Amniotic stem cell (primary cell): ENCODE data around the gene BCAR1.
"Not testable (repeated sequence)": the region's sequence is repeated elsewhere in the genome, so short reads cannot be mapped to it uniquely, and the experiment has no call there.

Experiments used
- DNase-seq: peaks from one replicate; lab custom pipeline; 2025; lab: John Stamatoyannopoulos, UW

BCAR1 gene

GRCh38 chr16:75224306-75225082 is 26.9 kb downstream of the BCAR1 start:
- no peak for DNase-seq

- DNase-seq: not testable (repeated sequence)
These were observed 28.3 kb downstream of the BCAR1 start for GRCh38 chr16:75223129-75223528.

GRCh38 chr16:75222271-75222783 is 29.1 kb downstream of the BCAR1 start:
- no peak for DNase-seq

- DNase-seq: no peak
These were observed 31.6 kb downstream of the BCAR1 start for GRCh38 chr16:75219838-75220237.

- DNase-seq: no peak
These were observed 32.3 kb downstream of the BCAR1 start for GRCh38 chr16:75219088-75219487.

- DNase-seq: no peak
These were observed 33.0 kb downstream of the BCAR1 start, which contains the start of gene CTRB1 for GRCh38 chr16:75218256-75219076. CTRB1 (plus strand) TSS chr16:75218988; CDS start chr16:75219008, 20 bp downstream.

GRCh38 chr16:75217389-75217851 is 34.0 kb downstream of the BCAR1 start:
- DNase-seq: no peak

GRCh38 chr16:75216576-75216975 is 34.8 kb downstream of the BCAR1 start:
- no peak for DNase-seq

GRCh38 chr16:75216127-75216526 is 35.3 kb downstream of the BCAR1 start:
- no peak for DNase-seq

- DNase-seq: not testable (repeated sequence)
These were observed 40.1 kb downstream of the BCAR1 start for GRCh38 chr16:75211286-75211685.

GRCh38 chr16:75209944-75210343 is 41.5 kb downstream of the BCAR1 start:
- DNase-seq: no peak

GRCh38 chr16:75209514-75209913 is 41.9 kb downstream of the BCAR1 start:
- not testable (repeated sequence) for DNase-seq

GRCh38 chr16:75208861-75209505 is 42.4 kb downstream of the BCAR1 start:
- no peak for DNase-seq

GRCh38 chr16:75208242-75208825 is 43.1 kb downstream of the BCAR1 start:
- no peak for DNase-seq

GRCh38 chr16:75207831-75208230 is 43.6 kb downstream of the BCAR1 start:
- no peak for DNase-seq

GRCh38 chr16:75206749-75207451 is 44.5 kb downstream of the BCAR1 start, which contains the start of gene CTRB2:
CTRB2 (minus strand) TSS chr16:75207161; CDS start chr16:75207141, 20 bp downstream.
- DNase-seq: no peak

GRCh38 chr16:75205961-75206748 is 45.3 kb downstream of the BCAR1 start:
- not testable (repeated sequence) for DNase-seq

GRCh38 chr16:75205438-75205837 is 46.0 kb downstream of the BCAR1 start:
- DNase-seq: not testable (repeated sequence)

GRCh38 chr16:75204905-75205304 is 46.5 kb downstream of the BCAR1 start:
- not testable (repeated sequence) for DNase-seq

- DNase-seq: no peak
These were observed 47.0 kb downstream of the BCAR1 start for GRCh38 chr16:75204410-75204758.
